HFFc6 (cell line): ENCODE measurements around the gene PIGU. TPM values are rescaled to one million over a fixed set of nuclear protein-coding genes. Genes with fewer than 3 reads are reported as not detected.

ENCODE experiments used
- DNase-seq: peaks from one replicate; pipeline ENCODE4 v3.0.0-alpha.2; 2018
- H3K27ac Mint-ChIP-seq: 2 replicates; pipeline ENCODE4 v1.8.0; 2020; ENCODE audit warnings: mild to moderate bottlenecking, mixed read lengths
- H3K27me3 Mint-ChIP-seq: 2 replicates; pipeline ENCODE4 v1.8.0; 2021; ENCODE audit warnings: mild to moderate bottlenecking, moderate library complexity, mixed read lengths; ENCODE audit not compliant: insufficient read depth
- H3K36me3 Mint-ChIP-seq: 2 replicates; pipeline ENCODE4 v1.8.0; 2021; ENCODE audit warnings: low read depth, mixed read lengths
- H3K4me1 Mint-ChIP-seq: 2 replicates; pipeline ENCODE4 v1.8.0; 2020; ENCODE audit warnings: low read depth, mixed read lengths
- H3K4me3 Mint-ChIP-seq: 2 replicates; pipeline ENCODE4 v1.8.0; 2020; ENCODE audit warnings: mild to moderate bottlenecking, moderate library complexity, mixed read lengths
- H3K9me3 Mint-ChIP-seq: 2 replicates; pipeline ENCODE4 v1.8.0; 2020; ENCODE audit warnings: mild to moderate bottlenecking, mixed read lengths
- total RNA-seq, 6 experiments: library from RNA; stranded (reverse); fragmentation: NEBNext Ultra II Directional; extraction: Animal tissue kit (Norgen Biotek cat#: 25700); gene quantifications; 2 replicates in 1 of 6; 3 replicates in 5 of 6; pipeline ENCODE4 v1.2.3, GENCODE V29; 2021
- TF ChIP-seq, protein P1 (sequence below): fragments of 200-600 bp; sonication (generic); IDR thresholded peaks from 2 replicates; pipeline ENCODE4 v1.5.0; 2021; ENCODE audit warnings: antibody characterized with exemption, mild to moderate bottlenecking

The PIGU gene
- total RNA-seq, 6 experiments from 2014 or later: 22.5 to 28.9 (median 24.9) TPM

DNA sequence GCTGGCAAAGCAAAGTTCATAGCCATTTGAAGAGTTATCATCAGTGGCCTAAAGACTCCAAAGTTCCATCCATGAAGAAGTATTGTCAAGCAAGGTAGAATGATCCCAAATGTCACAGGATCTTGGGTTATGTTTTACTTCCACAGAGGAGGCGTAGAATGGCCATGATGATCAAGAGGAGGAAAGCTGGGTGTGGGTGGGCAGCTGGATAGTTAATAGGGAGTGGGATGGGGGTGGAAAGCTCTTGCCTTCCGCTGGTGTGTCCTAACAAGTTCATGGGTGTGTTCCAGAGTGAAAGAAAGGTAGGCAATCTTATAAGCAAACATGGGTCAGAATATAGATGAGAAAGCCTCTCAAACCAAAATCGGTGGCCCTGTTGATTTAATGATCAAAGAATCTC lies 38.4 kb downstream of the PIGU start:
- Mint-ChIP-seq H3K27me3 (no peaks in the 10 kb centered on the region; the same call in 1 of the 2 replicates), H3K27ac (no peak overlapping the region), H3K4me3 (no peak overlapping the region), H3K4me1 (peaks cover 14% of the 10 kb centered on the region), H3K36me3 (peaks cover 10% of the 10 kb centered on the region), H3K9me3 (no peaks in the 10 kb centered on the region)
- TF ChIP-seq, protein P1, sequence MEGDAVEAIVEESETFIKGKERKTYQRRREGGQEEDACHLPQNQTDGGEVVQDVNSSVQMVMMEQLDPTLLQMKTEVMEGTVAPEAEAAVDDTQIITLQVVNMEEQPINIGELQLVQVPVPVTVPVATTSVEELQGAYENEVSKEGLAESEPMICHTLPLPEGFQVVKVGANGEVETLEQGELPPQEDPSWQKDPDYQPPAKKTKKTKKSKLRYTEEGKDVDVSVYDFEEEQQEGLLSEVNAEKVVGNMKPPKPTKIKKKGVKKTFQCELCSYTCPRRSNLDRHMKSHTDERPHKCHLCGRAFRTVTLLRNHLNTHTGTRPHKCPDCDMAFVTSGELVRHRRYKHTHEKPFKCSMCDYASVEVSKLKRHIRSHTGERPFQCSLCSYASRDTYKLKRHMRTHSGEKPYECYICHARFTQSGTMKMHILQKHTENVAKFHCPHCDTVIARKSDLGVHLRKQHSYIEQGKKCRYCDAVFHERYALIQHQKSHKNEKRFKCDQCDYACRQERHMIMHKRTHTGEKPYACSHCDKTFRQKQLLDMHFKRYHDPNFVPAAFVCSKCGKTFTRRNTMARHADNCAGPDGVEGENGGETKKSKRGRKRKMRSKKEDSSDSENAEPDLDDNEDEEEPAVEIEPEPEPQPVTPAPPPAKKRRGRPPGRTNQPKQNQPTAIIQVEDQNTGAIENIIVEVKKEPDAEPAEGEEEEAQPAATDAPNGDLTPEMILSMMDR: no peak
- no peak for DNase-seq

DNA sequence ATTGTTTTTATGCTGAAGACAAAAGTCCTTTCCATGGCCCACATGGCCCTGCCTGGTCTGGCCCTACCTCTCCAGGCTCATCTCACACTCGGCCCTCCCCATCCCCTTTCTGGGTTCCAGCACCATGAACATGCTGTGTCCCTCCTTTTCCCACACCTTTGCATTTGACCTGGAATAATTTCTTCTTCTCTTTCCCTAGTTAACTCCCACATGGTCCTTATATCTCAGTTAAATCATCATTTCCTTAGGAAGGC lies 38.9 kb downstream of the PIGU start:
- DNase-seq: no peak
- H3K4me1 Mint-ChIP-seq: peaks cover 14% of the 10 kb centered on the region
- H3K36me3 Mint-ChIP-seq: peaks cover 15% of the 10 kb centered on the region
- H3K4me3 Mint-ChIP-seq: no peak overlapping the region
- no peaks in the 10 kb centered on the region for H3K9me3 Mint-ChIP-seq
- TF ChIP-seq, protein P1: no peak
- peak overlapping the region; percentile 9 for H3K27ac Mint-ChIP-seq
- H3K27me3 Mint-ChIP-seq: no peaks in the 10 kb centered on the region; the same call in 1 of the 2 replicates

DNA sequence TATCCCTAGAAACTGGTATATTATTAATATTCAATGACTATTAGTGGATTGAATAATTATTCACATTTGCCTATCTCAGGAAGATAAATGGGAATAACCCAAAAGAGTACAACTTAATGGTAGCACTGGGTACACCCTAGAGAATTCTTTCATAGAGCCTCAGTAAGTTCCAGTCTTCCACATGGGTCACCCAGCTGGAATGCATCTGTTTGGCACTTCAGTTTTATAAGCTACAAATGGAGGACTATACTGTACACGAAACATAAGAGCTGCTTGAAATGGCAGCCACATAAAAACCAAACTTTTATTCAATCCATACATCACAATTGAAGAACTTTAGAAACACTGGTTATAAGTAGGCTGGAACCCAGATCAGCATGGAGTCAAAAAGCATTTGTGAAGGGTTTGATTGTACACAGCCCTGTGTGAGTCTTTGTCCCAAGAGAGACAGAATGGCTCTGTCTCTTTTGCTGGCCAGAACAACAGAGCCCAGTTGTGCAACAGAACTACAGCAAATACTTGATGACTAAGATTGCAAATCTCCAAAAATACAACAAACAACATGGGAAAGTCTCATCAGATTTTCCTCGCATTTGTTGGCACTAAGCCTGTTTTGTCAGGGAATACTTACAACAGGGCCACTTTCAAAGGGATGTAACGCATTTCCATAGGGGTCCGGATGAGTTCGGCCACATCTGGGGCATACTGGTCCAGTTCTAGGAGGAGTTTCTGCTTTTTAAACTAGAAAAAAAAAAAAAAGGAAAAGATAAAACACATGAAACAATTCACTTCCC lies 39.5 kb downstream of the PIGU start:
- peak overlapping the region; percentile 39 for H3K27ac Mint-ChIP-seq
- TF ChIP-seq, protein P1: no peak
- H3K36me3 Mint-ChIP-seq: peaks cover 20% of the 10 kb centered on the region
- no peak overlapping the region for H3K4me3 Mint-ChIP-seq
- H3K27me3 Mint-ChIP-seq: no peaks in the 10 kb centered on the region; the same call in 1 of the 2 replicates
- no peaks in the 10 kb centered on the region for H3K9me3 Mint-ChIP-seq
- peak; percentile 75 for DNase-seq
- H3K4me1 Mint-ChIP-seq: peaks cover 14% of the 10 kb centered on the region

DNA sequence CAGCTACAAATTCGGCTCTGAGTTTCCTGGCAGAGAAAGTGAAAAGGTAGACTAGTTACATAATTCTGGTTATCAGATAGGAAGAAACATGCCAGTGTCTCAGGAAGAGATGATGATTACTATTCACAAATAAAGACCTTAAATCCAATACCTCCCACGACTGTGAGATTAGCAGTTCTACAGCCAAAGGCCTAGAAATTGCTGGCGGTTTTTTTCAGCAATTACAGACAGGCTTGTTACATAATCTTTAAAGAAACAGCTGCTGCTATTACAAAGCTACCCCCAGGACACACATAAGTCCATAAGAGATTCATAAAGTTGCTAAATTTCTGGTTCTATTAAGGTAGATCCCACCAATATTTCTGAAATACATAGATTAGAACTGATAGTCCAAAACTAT lies 40.2 kb downstream of the PIGU start:
- Mint-ChIP-seq H3K27ac (no peak overlapping the region), H3K27me3 (no peaks in the 10 kb centered on the region; the same call in 1 of the 2 replicates), H3K36me3 (peaks cover 21% of the 10 kb centered on the region), H3K9me3 (no peaks in the 10 kb centered on the region), H3K4me1 (peaks cover 14% of the 10 kb centered on the region), H3K4me3 (no peak overlapping the region)
- TF ChIP-seq, protein P1: no peak
- DNase-seq: no peak

DNA sequence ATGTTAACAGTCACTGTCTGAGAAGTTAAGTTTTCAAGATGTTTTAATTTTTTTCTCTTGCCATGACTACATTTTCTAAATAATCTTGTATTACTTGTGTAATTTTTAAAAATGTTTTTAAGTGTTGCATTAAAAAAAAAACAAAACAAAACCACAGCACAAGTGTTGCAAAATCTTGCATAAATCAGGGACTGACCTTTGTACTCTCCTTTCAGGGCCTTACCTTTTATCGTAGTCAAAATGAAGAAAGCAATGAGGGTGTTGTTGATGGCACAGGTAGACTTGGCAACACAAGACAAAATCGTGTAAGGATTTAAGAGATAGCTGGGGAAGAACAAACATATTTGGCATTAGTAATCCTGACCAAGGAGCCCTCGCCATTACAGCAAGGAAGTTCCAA lies 42.5 kb downstream of the PIGU start:
- H3K4me1 Mint-ChIP-seq: peaks cover 20% of the 10 kb centered on the region
- peaks cover 36% of the 10 kb centered on the region for H3K36me3 Mint-ChIP-seq
- H3K4me3 Mint-ChIP-seq: no peak overlapping the region

More for the DNA sequence above, 42.5 kb downstream of the PIGU start:
- no peak for DNase-seq
- TF ChIP-seq, protein P1: no peak
- Mint-ChIP-seq H3K27ac (no peak overlapping the region), H3K9me3 (no peaks in the 10 kb centered on the region), H3K27me3 (no peaks in the 10 kb centered on the region; the same call in 1 of the 2 replicates)
